ENCODE data around the gene TIGD6. TPM values are rescaled to one million over a fixed set of nuclear protein-coding genes. Genes with fewer than 3 reads are reported as not detected.
A peak's percentile ranks its signal among the peaks of the same experiment; 100 is the strongest.

Gene TIGD6
- total and polyA plus RNA-seq, 9 of the 15 experiments (the other 6 are each of a cell fraction or from before 2014, with no cell fraction given), result 1.8 to 6.3 (median 3.9) TPM

DNA sequence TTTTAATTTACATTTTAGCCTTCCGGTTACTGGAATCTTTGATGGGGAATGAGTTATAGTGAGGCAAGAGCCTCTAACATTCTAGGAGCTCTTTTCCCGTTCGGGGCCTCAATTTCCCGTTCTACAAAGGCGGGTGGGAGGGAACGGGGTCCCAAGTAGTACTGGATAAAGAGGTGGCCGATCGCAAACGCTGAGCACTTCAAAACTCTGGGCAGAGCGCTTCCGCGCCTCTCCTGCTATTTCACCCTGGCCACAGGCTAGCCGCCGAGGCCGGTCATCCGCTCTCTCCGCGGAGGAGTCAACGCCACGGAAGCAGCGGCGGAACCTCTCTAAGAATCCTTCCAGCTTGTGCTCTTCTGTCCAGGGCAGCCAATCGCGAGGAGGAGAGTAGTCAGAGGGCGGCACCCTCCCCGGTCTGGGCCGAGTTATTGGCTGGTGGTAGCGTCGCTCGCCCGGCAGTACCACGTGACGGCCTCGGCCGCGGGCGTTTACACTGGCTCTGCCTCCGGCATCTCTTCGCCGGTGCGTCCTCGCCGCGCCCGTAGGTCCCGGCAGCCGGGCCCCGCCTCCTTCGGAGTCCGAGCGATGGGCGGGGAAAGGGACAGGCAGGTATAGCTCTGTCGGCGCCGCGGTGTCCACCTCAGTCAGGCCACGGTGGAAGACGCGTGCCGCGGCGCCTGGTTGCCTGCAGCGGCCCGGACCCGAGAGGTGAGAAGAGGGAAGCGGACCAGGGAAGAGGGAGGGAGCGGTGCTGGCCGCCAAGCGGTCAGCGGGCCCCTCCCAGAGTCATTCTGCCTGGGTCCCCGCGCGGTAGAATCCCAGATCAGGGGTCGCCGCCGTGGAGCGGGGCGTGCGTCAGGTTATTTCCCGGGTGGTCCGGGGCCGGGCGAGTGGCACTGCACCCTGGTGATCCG, 39.9 kb downstream of the TIGD6 start, which contains the start of gene SLC26A2 (continued):
- TF ChIP-seq CBX5 (IDR thresholded peaks at IDR 0.05; ENCODE audit: borderline replicate concordance, low read depth) (no peak), CCNT2 (IDR thresholded peaks at IDR 0.05; ENCODE audit: borderline replicate concordance, extremely low read depth, insufficient read length, low read depth, low read length) (peak; percentile 67), ATF1 (CRISPR knock-in tag; IDR thresholded peaks at IDR 0.05) (no peak), ATF1 (tag; IDR thresholded peaks at IDR 0.05) (peak; percentile 93), TCF7L2 (IDR thresholded peaks at IDR 0.05; ENCODE audit: low read depth, low read length) (no peak), FOXA1 (IDR thresholded peaks at IDR 0.05; ENCODE audit: borderline replicate concordance) (no peak), NFE2 (IDR thresholded peaks at IDR 0.05; ENCODE audit: low read depth) (no peak), ZFP36 (IDR thresholded peaks at IDR 0.05; ENCODE audit: low read depth, low read length, partially characterized antibody) (peak; percentile 8), KDM5B (IDR thresholded peaks at IDR 0.05; ENCODE audit: insufficient replicate concordance, low read depth, low read length) (peak; percentile 93), TAL1 (IDR thresholded peaks at IDR 0.05) (no peak), TEAD1 (CRISPR knock-in tag; IDR thresholded peaks at IDR 0.05) (peak in 1 of 2 experiments; percentile 72; a peak in 1 of 4 replicates), HDAC2 (IDR thresholded peaks at IDR 0.05) (peak; percentile 12; the same call in 1 of the 2 replicates), ASH1L (IDR thresholded peaks at IDR 0.05; ENCODE audit: borderline replicate concordance, low read depth, partially characterized antibody) (peak; percentile 93), ETV6 (IDR thresholded peaks at IDR 0.05; ENCODE audit: borderline replicate concordance in 1 of 2, low read depth in 2 of 2, low read length in 1 of 2) (no peak), ETV6 (CRISPR knock-in tag; IDR thresholded peaks at IDR 0.05; ENCODE audit: borderline replicate concordance) (no peak), NFYB (IDR thresholded peaks at IDR 0.05; ENCODE audit: extremely low read depth, insufficient read length) (peak; percentile 94), ZNF830 (CRISPR knock-in tag; IDR thresholded peaks at IDR 0.05) (peak; percentile 61; the same call in 1 of the 2 replicates), SIN3A (IDR thresholded peaks at IDR 0.05; ENCODE audit: borderline replicate concordance in 2 of 2, control insufficient read depth in 1 of 2, low read depth in 2 of 2, low read length in 2 of 2) (peak in 1 of 2 experiments; percentile 65; a peak in 2 of 4 replicates), NRF1 (conservative IDR thresholded peaks at IDR 0.05 in 1 of 2, IDR thresholded peaks at IDR 0.05 in 1 of 2) (peak; percentile 66 to 69)
- TF ChIP-seq, protein P1, sequence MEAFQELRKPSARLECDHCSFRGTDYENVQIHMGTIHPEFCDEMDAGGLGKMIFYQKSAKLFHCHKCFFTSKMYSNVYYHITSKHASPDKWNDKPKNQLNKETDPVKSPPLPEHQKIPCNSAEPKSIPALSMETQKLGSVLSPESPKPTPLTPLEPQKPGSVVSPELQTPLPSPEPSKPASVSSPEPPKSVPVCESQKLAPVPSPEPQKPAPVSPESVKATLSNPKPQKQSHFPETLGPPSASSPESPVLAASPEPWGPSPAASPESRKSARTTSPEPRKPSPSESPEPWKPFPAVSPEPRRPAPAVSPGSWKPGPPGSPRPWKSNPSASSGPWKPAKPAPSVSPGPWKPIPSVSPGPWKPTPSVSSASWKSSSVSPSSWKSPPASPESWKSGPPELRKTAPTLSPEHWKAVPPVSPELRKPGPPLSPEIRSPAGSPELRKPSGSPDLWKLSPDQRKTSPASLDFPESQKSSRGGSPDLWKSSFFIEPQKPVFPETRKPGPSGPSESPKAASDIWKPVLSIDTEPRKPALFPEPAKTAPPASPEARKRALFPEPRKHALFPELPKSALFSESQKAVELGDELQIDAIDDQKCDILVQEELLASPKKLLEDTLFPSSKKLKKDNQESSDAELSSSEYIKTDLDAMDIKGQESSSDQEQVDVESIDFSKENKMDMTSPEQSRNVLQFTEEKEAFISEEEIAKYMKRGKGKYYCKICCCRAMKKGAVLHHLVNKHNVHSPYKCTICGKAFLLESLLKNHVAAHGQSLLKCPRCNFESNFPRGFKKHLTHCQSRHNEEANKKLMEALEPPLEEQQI (IDR thresholded peaks at IDR 0.05), result no peak
- TF ChIP-seq, protein P2, sequence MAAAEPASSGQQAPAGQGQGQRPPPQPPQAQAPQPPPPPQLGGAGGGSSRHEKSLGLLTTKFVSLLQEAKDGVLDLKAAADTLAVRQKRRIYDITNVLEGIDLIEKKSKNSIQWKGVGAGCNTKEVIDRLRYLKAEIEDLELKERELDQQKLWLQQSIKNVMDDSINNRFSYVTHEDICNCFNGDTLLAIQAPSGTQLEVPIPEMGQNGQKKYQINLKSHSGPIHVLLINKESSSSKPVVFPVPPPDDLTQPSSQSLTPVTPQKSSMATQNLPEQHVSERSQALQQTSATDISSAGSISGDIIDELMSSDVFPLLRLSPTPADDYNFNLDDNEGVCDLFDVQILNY (CRISPR knock-in tag; IDR thresholded peaks at IDR 0.05), result 0 out of 2 replicates have a peak, but pooled peaks have one; percentile 64
- TF ChIP-seq, protein P3, sequence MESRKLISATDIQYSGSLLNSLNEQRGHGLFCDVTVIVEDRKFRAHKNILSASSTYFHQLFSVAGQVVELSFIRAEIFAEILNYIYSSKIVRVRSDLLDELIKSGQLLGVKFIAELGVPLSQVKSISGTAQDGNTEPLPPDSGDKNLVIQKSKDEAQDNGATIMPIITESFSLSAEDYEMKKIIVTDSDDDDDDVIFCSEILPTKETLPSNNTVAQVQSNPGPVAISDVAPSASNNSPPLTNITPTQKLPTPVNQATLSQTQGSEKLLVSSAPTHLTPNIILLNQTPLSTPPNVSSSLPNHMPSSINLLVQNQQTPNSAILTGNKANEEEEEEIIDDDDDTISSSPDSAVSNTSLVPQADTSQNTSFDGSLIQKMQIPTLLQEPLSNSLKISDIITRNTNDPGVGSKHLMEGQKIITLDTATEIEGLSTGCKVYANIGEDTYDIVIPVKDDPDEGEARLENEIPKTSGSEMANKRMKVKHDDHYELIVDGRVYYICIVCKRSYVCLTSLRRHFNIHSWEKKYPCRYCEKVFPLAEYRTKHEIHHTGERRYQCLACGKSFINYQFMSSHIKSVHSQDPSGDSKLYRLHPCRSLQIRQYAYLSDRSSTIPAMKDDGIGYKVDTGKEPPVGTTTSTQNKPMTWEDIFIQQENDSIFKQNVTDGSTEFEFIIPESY (CRISPR knock-in tag; IDR thresholded peaks at IDR 0.05), result peak; percentile 9; the same call in 1 of the 2 replicates
